Activated CD4-positive, alpha-beta T cell treated with anti-CD3 and anti-CD28 coated beads, Interleukin-2, amount 50 U/mL, for 1 hour (primary cell): ENCODE data around the gene MRPL41.
"Not testable (repeated sequence)": the region's sequence is repeated elsewhere in the genome, so short reads cannot be mapped to it uniquely, and the experiment has no call there.

Experiments used
- DNase-seq: peaks from one replicate; pipeline ENCODE4 v3.0.0-alpha.2; 2020

The MRPL41 gene

GRCh38 chr9:137522746-137523455, 28.8 kb upstream of the MRPL41 start:
- DNase-seq, result no peak

- no peak for DNase-seq
Observed at GRCh38 chr9:137524161-137524980, 27.3 kb upstream of the MRPL41 start.

GRCh38 chr9:137524981-137525317, 26.7 kb upstream of the MRPL41 start:
- no peak for DNase-seq

- no peak for DNase-seq
Observed at GRCh38 chr9:137530331-137530730, 21.3 kb upstream of the MRPL41 start.

- no peak for DNase-seq
Observed at GRCh38 chr9:137531099-137531765, 20.4 kb upstream of the MRPL41 start.

- not testable (repeated sequence) for DNase-seq
Observed at GRCh38 chr9:137532891-137533468, 18.7 kb upstream of the MRPL41 start.

GRCh38 chr9:137534256-137535119, 17.2 kb upstream of the MRPL41 start:
- no peak for DNase-seq

- DNase-seq, result no peak
Observed at GRCh38 chr9:137535120-137535428, 16.6 kb upstream of the MRPL41 start.

- not testable (repeated sequence) for DNase-seq
Observed at GRCh38 chr9:137536594-137537131, 15.0 kb upstream of the MRPL41 start.

- no peak for DNase-seq
Observed at GRCh38 chr9:137538058-137538457, 13.6 kb upstream of the MRPL41 start.

- DNase-seq, result no peak
Observed at GRCh38 chr9:137540536-137540935, 11.1 kb upstream of the MRPL41 start.

- DNase-seq, result no peak
Observed at GRCh38 chr9:137542486-137542885, 9.2 kb upstream of the MRPL41 start.

GRCh38 chr9:137543237-137543963, 8.3 kb upstream of the MRPL41 start:
- no peak for DNase-seq

GRCh38 chr9:137544176-137544760, 7.4 kb upstream of the MRPL41 start:
- DNase-seq, result no peak

GRCh38 chr9:137545123-137545522, 6.6 kb upstream of the MRPL41 start:
- DNase-seq, result no peak

GRCh38 chr9:137547687-137548543, 3.8 kb upstream of the MRPL41 start:
- DNase-seq, result no peak

GRCh38 chr9:137550231-137550621, 1.5 kb upstream of the MRPL41 start, which contains the start of gene PNPLA7:
Gene PNPLA7, minus strand, starts transcription at chr9:137550402. Its CDS starts 205 bp downstream, at chr9:137550197.
- peak; percentile 51 for DNase-seq

GRCh38 chr9:137550958-137551263, 768 bp upstream of the MRPL41 start:
- not testable (repeated sequence) for DNase-seq

- DNase-seq, result peak; percentile 11
Observed at GRCh38 chr9:137552022-137552768, 516 bp downstream of the MRPL41 start.

GRCh38 chr9:137553654-137554053, 2.0 kb downstream of the MRPL41 start:
- DNase-seq, result not testable (repeated sequence)
